NCI-H524 treated with DMSO at 0.1 percent for 48 hours (cell line): ENCODE measurements around the gene PLEKHG3.
A peak's percentile ranks its signal among the peaks of the same experiment; 100 is the strongest.

Experiments used
- DNase-seq: peaks from one replicate; lab custom pipeline; 2025; lab: John Stamatoyannopoulos, UW

The PLEKHG3 gene

DNA sequence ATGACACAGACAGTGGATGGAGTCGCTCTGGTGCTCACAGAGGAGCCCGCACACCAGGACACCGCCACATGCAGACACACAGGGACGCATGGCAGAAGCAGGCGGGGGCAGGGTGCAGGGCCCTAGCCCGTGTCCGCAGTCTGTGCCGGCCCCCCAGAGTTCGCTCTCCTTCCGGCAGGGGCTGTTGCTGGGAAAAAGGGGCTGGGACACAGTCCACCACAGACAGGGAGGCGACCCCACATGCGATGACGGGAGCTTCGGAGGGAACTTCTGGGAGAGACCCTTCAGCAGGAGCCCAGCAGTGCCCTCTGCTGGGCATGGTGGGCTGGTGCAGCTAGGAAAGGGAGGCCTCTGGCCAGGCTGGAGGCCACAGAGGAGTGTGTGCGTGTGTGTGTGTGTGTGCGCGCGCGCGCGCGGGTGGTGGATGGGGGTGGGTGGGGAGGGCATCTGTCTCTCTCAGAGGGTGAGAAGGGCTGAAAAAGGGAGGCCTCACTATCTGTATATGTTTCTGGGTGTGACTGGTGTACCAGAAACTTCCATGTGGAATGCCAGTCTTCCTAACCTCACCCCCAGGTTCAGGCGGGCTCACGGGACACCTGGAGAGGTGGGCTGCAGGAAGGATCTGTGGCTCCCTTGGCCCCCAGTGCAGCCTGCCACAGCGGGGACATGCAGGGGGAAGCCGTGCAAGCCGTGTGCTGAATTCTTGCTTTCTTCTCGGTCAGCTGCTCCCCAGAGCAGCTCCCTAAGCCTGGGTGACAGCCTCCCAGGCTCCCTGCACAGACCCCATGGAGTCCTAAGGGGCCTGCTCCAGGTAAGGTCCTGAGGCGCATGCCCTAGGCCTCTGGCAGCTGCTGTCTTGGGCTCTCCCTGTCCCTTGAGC lies 60.7 kb downstream of the PLEKHG3 start:
- DNase-seq: peak; percentile 69

DNA sequence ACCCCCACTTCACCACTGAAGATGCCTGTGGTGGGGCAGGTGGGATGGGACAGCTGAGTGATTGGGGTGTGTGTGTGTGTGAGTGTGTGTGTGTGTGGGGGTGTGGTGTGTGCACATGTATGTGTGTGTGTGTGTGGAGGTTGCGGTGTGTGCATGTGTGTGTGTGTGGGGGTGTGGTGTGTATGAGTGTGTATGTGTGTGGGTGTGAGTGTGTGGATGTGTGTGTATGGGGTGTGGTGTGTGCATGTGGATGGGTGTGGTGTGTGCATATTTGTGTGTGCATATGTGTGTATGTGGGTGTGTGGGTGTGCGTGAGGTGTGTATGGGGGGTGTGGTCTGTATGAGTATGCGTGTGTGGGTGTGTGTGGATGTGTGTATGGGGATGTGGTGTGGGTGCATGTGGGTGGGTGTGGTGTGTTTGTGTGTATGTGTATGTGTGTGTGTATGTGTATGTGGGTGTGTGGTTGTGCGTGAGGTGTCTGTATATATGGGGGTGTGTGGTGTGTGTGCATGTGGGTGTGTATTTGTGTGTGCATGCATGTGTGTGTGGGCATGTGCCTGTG lies 61.6 kb downstream of the PLEKHG3 start:
- DNase-seq: no peak

DNA sequence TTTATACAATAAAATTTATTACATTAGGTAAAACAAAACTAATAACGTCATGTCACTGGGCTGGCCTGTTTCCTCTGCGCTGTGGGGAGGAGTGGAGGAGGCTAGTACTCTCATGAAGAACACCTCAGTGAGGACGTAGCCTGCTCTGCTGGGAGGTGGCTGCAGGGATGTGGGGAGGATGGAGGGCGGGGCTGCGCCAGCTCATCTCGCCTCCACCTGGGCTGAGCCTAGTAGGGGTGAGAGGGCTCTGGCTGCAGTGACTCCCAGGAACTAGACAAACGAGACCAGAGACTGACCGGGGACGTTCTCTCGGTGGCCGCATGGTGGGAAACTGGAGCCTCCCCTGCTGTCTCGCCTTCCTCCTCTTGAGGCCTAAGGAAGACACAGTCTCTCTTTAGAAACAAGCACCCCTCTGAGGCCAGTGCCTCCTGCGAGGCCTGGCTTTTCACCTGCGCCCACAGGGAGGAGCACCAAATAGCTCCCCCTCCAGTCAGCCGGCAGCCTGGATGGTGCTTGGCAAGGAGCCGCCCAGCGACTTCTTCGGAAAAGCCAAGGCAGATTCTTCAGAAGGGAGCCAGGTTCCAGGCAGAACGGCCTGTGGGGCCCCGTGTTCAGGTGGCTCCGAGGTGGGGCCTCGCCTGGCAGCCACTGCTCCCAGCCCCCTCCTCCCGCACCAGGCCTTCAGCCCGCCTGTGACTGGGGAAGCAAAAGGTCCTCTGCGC lies 62.4 kb downstream of the PLEKHG3 start:
- DNase-seq: no peak

DNA sequence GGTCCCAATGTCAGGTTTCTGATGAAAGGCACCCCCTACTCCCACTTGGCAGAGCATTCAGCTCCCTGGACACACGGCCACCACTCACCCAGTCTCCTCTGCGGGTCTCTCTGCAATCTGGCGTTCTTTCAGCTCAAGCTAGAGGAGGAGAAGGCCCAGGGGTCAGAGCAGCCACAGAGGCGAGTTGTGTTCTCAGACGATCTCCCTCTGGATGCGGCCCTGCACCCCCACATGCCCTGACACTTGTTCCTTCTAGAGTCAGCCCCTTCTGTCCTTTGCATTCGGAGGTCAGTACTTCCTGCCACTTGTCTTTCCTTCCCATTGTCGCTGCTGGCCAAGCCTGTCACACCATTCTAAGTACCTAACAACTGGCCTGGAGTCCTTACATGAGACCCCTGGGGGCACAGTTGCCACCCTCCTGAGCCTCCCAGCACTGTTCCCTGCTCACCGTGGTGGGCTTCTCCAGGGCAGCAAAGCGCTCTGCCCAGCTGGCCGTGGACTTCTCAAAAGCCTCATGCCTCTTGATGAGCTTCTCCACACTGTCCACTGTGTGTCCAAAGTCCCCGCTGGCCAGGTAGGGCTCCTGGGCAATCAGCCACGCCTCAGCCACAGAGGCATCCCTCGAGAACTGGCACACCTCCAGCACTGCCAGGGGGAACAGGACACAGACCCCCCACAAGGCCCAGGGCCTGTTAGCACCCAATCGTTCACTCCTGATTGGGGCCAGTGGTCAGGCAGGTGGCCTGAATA lies 63.2 kb downstream of the PLEKHG3 start:
- DNase-seq: no peak

DNA sequence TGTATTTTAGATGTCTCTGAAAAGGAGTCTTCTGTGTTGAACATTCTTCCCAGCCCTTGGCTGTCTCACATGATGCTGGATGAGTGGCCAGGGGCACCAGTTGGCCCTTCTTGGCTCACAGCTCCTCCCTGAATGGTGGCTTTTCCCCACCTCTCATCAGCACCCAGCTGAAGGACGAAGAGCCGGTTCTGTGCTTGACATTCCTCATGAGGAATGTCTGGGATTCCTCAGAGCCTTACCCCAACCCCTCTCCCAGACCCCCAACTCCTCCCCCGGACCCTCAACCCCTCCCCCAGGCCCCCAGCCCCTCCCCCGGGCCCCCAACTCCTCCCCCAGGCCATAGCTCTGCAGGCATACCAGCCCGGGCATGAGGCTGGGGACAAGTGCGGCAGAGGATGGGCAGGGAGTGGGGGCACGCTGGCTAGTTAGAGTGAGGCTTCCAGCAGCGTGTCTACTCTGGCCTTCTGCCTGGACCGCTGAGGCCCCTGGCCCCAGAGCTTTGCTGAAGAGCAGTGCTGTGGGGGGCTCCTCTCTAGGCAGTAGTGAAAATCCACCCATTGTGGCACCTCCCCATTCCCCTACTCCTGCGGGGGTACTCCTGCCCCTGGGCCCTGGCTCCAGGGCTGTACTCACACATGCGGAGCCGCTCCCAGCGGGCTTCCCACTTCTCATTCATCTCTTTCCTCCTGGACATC lies 64.3 kb downstream of the PLEKHG3 start:
- no peak for DNase-seq

DNA sequence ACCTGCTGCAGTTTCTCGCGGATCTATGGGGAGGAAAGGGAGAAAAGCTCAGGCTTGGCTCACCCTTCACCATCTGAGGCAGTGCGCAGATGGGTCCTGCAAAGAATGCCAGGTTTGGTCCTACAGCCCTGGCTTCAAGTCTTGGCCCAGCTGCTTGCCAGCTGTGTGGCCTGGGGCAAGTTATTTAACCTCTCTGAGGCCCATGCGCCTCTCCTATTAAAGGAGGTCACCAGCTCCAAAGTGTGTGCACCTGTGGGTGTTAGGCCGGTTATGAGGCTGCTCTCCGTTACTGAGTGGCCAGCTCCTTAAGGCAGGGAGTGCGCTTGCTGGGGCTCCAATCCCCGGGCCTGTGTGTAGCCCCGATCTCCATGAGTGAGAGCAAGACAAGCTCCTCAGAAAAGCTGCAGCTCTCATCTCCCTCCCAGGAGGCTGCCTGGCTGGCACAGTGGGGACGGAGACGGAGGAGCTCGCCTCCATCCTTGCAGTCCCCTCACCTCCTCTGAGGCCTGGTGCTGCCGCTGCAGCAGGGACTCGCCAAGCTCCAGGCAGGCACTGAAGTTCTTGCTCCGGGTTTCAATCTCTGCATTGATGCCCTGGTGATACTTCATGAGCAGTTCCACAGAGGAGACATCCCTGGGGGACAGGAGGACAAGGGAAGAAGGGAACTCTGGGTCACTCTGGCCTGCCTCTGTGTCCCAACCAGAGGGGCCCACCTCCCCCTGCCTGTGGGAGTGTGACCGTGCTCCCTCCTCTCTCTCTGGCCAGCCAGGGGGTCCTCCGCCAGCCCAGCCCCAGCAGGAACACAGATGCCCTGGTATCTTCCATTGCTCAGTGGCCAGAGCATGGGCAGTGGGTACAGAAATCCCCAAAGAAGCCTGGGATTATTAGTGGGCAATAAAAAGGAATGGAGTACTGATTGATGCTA lies 65.1 kb downstream of the PLEKHG3 start:
- no peak for DNase-seq

DNA sequence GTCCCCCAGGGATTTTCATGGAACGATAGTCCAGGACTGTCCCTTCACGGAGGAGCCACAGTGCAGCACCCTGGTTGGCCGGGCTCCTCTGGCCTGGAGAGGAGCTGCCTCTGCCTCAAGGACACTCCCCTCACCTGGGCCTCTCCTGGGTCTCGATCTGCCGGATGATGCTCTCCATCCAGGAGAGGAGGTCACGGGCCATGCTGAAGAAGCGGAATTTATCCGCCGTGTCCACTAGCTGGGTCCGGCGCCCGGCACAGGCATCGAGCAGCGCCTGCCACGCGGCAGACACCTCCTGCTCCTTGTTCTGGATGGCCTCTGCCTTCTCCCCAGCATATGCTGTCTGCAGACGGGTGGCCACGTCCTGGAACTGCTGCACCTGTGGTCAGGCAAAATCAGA lies 66.5 kb downstream of the PLEKHG3 start:
- DNase-seq: no peak

DNA sequence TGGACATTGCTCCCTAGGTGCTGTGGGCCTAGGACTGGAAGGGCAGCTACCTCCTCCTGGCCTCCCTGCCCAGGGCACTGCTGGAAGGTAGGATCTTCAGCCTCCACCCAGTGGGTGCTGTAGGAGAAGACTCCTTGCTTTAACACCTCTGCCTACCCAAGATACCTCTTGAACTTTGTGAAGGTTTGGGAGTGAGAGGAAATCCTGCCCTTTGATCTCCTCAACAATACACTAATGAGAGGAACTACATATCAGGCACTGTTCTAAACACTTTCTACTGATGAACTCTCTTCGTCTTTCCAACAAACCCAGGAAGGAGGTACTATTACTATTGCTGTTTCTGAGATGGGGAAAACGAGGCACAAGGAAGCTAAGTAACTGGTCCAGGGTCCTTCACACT lies 66.9 kb downstream of the PLEKHG3 start:
- no peak for DNase-seq

DNA sequence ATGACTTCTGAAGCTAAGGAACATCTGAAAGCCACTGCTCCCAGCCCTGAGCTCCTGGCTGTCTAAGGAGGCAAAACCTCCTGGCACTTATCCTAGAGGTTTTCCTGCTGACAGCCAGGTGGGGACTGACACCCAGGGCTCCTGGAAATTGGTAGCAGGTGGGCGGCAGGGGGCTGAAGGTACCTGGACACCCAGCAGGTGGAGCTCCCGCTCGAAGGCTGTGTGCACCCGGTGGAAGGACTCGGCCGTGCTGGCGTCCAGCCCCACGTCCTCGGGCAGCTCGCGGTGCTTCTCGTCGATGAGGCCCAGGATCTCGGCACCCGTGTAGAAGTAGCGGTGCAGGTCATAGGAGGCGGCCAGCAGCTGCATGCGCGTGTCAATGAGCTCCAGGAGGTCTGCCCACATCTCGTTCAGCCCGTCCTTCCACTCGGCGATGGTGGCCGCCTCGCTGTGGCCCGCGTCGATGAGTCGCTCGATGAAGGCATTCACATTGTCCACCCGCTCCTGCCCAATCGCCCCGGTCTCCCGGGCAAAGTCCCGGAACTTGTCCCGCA lies 68.2 kb downstream of the PLEKHG3 start:
- no peak for DNase-seq

DNA sequence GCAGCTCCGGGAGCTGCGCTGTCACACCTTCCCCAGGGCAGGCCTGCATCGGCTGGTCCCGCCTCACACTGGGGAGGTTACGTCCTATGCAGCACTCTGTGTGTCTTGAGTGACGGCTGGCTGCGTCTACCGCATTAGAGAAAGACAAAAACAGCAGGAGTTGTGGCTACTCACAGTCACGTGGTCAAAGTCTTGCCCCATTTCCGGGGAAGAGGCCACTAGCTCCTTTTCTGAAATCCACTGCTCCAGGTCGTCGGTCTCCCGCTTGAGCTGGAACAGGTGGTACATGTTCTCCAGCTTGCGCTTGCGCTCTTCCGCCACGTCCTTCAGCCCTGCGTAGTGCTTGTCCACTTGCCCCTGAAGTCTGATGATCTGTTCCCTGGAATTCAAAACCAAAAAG lies 68.8 kb downstream of the PLEKHG3 start:
- DNase-seq: no peak

DNA sequence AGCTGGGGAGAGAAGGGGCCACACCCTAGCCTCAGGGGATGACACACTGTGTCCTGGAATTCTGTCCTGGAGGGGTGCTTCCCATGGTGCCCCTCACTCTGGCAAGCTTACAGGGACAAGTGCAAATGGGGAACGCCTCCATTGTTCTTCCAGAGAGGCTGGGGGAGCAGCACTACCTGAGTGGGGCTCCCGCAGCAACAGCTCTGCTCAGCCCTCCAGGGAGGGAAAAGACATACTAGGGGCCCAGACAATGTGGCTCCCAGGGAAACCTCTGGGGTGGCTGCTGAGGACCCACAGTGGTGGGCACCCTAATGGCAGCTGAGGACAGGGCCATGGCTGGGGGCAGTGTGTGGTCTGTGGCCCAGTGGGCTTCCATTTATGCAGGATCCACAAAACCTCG lies 69.4 kb downstream of the PLEKHG3 start:
- no peak for DNase-seq

DNA sequence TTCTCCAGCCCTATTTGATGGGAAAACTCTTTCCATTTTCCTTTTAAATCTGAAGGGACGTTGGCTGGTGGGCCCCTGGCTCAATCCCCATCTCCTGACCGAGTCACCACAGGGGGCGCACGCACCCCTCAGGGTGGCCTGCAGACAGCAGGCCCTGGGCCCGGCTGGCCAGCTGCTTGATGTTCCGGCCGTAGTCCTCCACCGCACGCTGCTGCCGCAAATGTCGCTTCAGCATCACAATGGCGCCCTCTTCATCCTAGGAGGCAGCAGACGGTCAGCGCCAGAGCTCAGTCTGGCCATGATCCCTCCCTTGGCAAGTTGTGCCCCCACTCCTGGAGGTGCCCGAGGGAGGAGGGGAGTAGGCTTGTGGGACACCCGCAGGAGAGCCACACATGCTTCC lies 70.0 kb downstream of the PLEKHG3 start:
- DNase-seq: no peak

DNA sequence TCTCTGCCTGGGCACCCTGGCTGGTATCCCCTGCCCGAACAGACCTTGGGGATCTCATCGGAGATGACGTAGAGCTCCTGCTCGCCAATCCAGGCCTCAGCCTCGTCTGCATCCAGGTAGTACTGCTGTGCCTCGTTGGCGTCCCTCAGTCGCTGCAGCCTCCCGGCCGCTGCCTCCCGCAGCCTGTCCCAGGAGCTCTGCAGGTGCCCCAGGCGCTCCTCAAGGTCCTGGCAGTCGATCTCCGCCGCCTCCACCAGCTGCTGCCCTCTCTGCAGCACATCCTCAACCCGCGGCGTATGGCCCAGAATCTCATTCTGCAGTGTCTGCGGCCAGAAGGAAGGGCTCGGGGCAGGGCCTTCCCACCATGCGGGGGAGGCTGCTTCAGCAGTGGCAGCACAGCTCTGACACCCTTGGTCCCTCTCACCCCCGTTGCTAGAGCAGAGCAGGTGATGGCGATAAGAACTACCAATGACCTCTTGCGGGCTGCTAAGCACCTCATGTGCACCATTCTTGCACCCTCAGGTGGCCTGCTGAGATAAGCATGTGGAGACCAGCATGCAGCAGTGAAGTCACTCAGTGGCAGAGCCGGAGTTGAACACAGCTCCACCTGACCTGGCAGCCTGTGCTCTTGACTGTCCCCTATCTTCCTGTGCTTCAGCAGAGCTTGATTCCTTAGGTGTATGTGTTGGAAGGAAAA lies 71.0 kb downstream of the PLEKHG3 start:
- no peak for DNase-seq

DNA sequence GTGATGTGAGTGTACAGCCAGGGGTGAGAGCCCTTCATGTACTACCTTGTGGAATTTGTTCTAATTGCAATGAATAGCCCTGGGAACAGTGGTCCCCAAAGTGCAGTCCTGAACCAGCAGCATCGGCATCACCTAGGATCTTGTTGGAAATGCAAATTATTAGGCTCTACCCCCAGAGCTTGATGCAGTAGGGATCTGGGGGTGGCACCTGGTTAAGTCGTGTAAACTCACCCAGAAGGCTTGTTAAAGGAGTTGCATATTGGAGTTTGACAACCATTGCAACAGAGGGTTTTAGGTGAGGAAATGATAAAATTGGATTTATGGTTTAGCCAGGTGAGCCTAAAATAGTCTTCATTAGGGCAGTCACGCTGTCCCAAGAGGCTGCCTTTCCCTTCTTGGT lies 73.2 kb downstream of the PLEKHG3 start:
- no peak for DNase-seq

DNA sequence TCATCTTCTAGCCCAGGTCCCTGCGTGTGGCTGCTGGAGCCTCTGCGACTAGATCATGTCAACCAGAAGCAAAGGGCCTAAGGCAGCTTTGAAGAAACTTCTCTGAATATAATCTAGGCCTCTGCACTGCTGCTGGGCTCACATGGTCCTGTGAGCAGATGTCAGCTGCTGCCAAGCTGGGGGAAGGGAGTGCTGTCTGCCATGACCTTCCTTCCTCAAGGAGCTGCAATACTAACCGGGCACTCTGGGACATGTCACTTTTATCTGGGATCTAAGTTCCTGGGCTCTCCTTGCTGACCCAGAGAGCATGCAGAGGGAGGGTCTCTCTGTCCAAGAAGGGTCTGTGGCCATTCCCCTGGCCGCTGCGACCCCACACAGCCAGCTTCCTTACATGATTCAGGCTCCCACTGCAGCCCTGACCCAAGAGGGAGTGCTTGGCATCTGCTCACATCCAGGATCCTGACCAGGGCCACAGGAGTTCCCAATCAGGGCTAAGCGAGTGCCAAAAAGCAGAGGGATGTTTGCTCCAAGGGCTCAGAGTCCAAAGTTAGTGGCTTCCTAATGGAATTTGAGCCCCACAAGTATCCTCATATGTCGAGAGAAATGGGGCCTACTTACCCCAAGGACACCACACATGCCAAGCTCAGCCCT lies 74.0 kb downstream of the PLEKHG3 start:
- no peak for DNase-seq

DNA sequence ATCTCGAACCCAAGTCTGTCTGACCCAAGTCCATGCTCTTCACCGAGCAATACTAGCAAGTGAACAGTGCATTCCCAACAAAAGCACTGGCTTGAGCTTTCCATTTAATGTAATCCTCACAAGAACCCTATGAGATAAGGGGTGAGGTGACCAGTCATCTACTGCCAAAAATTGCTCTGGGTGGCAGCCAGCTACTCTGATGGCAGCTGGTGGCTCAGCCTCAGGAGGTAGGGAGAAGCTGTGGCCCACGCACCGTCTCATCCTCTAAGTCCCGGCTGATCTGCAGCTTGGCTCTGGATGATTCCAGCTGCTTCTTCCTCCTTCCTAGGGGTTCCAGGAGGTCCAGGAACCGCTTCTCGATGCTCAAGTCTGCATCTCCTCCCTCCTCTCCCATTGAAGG lies 75.2 kb downstream of the PLEKHG3 start:
- DNase-seq: no peak

DNA sequence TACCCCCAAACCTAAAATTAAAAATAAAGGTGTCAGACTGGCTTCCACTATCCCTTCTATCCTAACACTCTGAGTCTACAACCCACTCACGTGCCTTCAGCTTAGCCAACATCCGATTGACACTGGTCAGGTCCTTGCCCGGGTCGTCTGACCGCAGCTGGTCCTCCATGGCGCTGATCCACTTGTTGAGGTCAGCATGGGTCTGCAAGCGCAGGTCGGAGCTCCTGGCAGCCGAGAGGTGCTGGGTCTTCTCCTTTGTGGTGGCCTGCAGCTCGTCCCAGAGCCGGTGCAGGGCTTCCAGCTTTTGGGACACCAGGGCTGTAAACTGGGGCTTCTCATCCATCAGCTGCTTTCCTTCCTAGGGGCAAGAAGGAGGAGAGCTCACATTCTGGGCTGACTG lies 78.0 kb downstream of the PLEKHG3 start:
- DNase-seq: no peak

DNA sequence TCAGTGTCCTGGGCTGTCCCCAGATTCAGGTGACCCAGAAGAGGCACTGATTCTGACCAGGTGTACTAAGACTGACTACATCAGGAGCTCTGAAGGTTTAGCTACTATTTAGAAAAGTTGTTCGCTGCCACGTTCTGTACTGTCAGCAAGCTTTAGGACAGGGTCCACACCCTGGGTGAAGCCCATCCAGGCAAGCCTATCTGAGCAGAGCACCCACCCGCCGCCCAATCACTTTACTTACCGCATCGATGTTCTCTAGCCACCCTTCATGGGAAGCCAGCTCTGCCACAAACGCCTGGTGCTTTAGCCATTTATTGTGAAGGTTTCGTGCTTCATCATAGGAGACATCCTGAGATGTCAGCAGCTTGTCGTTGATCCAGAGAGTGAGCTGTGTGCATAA lies 79.8 kb downstream of the PLEKHG3 start:
- DNase-seq: no peak
